Measurements from ENCODE around the gene IQCF6. TPM values are rescaled to one million over a fixed set of nuclear protein-coding genes. Genes with fewer than 3 reads are reported as not detected.
A peak's percentile ranks its signal among the peaks of the same experiment; 100 is the strongest.

Gene IQCF6
- total RNA-seq: not detected
- not detected for polyA plus RNA-seq

- DNase-seq (ENCODE audit: extremely low spot score): no peak
- WGBS: 91% methylated on average over 5 of the region's 5 CpGs
- no peaks in the 10 kb centered on the region for H3K4me1 ChIP-seq (ENCODE audit: insufficient read depth)
- no peak within 1 kb of the TSS for H3K4me3 ChIP-seq (ENCODE audit: low read depth, low read length)
- no peak within 1 kb of the TSS for H3K27ac ChIP-seq (ENCODE audit: low read depth)
- H3K36me3 ChIP-seq (ENCODE audit: insufficient read depth): no peaks in the 10 kb centered on the region
Observed at GRCh38 chr3:51779137-51779536, at the start of gene IQCF6. TSS of gene IQCF6 (minus strand) at chr3:51779237. CDS start at chr3:51779224, 13 bp downstream.

DNA sequence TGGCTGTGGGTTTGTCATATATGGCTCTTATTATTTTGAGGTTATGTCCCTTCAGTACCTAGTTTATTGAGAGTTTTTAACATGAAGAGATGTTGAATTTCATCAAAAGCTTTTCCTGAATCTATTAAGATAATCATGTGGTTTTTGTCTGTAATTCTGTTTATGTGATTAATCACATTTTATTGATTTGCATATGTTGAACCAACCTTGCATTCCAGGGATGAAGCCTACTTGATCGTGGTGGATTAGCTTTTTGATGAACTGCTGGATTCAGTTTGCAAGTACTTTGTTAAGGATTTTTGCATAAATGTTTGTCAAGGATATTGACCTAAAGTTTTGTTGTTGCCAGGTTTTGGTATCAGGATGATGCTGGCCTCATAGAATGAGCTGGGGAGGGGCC is 49.3 kb upstream of the IQCF6 start:
- no peaks in the 10 kb centered on the region for H3K36me3 ChIP-seq (ENCODE audit: insufficient read depth)
- no peak overlapping the region for H3K4me3 ChIP-seq (ENCODE audit: low read depth, low read length)
- no peak for DNase-seq (ENCODE audit: extremely low spot score)
- no peaks in the 10 kb centered on the region for H3K4me1 ChIP-seq (ENCODE audit: insufficient read depth)
- WGBS: 79% methylated on average over 1 of the region's 1 CpG
- no peak overlapping the region for H3K27ac ChIP-seq (ENCODE audit: low read depth)

- no peak for DNase-seq (ENCODE audit: extremely low spot score)
- H3K27ac ChIP-seq (ENCODE audit: low read depth): no peak overlapping the region
- 52% methylated on average over 12 of the region's 12 CpGs for WGBS
- no peaks in the 10 kb centered on the region for H3K4me1 ChIP-seq (ENCODE audit: insufficient read depth)
- no peaks in the 10 kb centered on the region for H3K36me3 ChIP-seq (ENCODE audit: insufficient read depth)
- H3K4me3 ChIP-seq (ENCODE audit: low read depth, low read length): no peak overlapping the region
Observed at GRCh38 chr3:51819709-51820406, 40.8 kb upstream of the IQCF6 start.

DNA sequence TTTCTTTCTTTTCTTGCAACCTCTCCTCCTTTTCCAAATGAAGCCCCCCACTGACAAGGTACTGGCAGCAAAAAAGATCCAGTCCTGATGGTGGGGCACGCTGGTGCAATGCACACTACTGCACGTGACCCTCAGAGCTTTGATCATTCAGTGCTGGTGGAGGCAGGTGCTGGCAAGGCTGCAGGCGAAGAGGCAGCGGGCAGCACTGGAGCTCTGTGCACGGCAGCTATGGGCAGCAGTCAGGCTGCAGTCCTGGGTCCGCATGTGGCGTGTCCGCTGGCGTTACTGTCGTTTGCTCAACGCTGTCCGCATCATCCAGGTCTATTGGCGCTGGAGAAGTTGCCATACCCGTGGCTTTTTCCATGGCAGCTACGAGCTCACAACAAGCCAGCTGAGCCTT is 40.1 kb upstream of the IQCF6 start:
- no peak overlapping the region for H3K27ac ChIP-seq (ENCODE audit: low read depth)
- no peak overlapping the region for H3K4me3 ChIP-seq (ENCODE audit: low read depth, low read length)
- H3K36me3 ChIP-seq (ENCODE audit: insufficient read depth): no peaks in the 10 kb centered on the region
- no peak for DNase-seq (ENCODE audit: extremely low spot score)
- 88% methylated on average over 15 of the region's 15 CpGs for WGBS
- no peaks in the 10 kb centered on the region for H3K4me1 ChIP-seq (ENCODE audit: insufficient read depth)

DNA sequence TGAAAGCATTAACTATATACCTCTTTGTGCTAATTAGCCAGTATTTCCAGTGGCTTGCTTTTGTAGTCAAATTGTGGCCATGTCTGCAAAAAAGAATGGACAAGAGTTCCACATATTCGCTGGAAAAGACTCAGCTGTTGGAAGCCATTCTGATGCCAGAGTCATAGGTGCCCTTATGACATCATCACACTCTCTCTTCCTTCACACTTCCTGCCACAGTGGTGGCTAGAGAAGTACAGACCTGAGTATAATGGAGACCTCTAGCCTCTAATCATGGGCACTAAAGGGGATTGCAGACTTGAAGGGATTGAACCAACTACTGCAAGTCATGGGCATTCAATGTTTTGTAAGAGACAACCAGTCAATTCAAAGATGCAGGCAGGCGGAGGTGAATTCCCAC is 38.3 kb upstream of the IQCF6 start:
- Histone ChIP-seq H3K27ac (ENCODE audit: low read depth) (no peak overlapping the region), H3K36me3 (ENCODE audit: insufficient read depth) (no peaks in the 10 kb centered on the region), H3K4me1 (ENCODE audit: insufficient read depth) (no peaks in the 10 kb centered on the region), H3K4me3 (ENCODE audit: low read depth, low read length) (no peak overlapping the region)
- 91% methylated on average over 2 of the region's 2 CpGs for WGBS
- DNase-seq (ENCODE audit: extremely low spot score): no peak

- 77% methylated on average over 2 of the region's 2 CpGs for WGBS
- no peak for DNase-seq (ENCODE audit: extremely low spot score)
- no peak overlapping the region for H3K4me3 ChIP-seq (ENCODE audit: low read depth, low read length)
- H3K4me1 ChIP-seq (ENCODE audit: insufficient read depth): no peaks in the 10 kb centered on the region
- H3K27ac ChIP-seq (ENCODE audit: low read depth): no peak overlapping the region
- H3K36me3 ChIP-seq (ENCODE audit: insufficient read depth): no peaks in the 10 kb centered on the region
Observed at GRCh38 chr3:51816723-51817122, 37.7 kb upstream of the IQCF6 start.

DNA sequence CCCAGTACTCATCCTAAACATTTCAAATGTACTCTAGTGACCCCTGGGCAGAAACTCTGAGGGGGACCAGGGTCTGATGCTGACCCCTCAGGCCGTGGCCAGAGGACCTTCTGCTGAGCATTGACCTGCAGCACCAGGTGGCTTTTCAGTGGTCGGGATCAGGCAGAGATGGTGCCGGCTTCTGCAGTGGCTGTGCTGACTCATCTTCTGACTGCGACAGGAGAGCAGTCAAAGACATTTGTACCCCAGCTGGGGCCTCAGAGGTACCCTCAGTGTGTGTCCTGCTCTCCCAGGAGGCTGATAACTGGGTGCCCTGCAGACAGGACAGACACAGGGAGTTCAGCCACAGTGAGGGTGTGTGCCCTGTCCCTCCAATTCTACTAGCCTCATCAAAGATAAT is 36.6 kb upstream of the IQCF6 start:
- no peaks in the 10 kb centered on the region for H3K36me3 ChIP-seq (ENCODE audit: insufficient read depth)

GRCh38 chr3:51814034-51814433 is 35.0 kb upstream of the IQCF6 start:
- Histone ChIP-seq H3K4me1 (ENCODE audit: insufficient read depth) (no peaks in the 10 kb centered on the region), H3K36me3 (ENCODE audit: insufficient read depth) (no peaks in the 10 kb centered on the region), H3K4me3 (ENCODE audit: low read depth, low read length) (no peak overlapping the region), H3K27ac (ENCODE audit: low read depth) (no peak overlapping the region)
- 87% methylated on average over 3 of the region's 3 CpGs for WGBS
- DNase-seq (ENCODE audit: extremely low spot score): no peak

More for the DNA sequence above, 36.6 kb upstream of the IQCF6 start:
- no peak for DNase-seq (ENCODE audit: extremely low spot score)
- no peak overlapping the region for H3K27ac ChIP-seq (ENCODE audit: low read depth)
- no peak overlapping the region for H3K4me3 ChIP-seq (ENCODE audit: low read depth, low read length)
- H3K4me1 ChIP-seq (ENCODE audit: insufficient read depth): no peaks in the 10 kb centered on the region
- 48% methylated on average over 4 of the region's 4 CpGs for WGBS

DNA sequence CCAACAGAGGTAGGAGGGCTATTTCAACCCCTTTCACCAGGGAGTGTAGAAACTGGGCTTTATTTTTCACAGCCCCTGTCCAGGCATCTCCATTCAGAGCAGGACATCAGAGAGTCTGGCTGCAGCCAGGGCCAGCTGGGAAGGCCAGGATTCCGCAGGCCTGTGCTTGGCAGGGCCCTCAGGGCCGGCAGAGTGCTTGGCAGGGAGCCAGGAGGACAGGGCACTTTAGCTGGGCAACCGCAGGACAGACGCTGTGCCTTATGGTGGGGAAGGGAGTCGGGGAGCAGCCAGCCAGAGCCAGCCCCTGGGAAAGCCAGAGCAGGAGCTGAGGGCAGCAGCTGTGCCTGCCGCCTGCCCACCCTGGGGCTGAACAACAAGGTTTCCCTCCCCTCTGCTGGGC is 34.5 kb upstream of the IQCF6 start:
- 44% methylated on average over 6 of the region's 6 CpGs for WGBS
- H3K4me1 ChIP-seq (ENCODE audit: insufficient read depth): no peaks in the 10 kb centered on the region
- H3K27ac ChIP-seq (ENCODE audit: low read depth): no peak overlapping the region
- no peak for DNase-seq (ENCODE audit: extremely low spot score)
- no peak overlapping the region for H3K4me3 ChIP-seq (ENCODE audit: low read depth, low read length)
- H3K36me3 ChIP-seq (ENCODE audit: insufficient read depth): no peaks in the 10 kb centered on the region

DNA sequence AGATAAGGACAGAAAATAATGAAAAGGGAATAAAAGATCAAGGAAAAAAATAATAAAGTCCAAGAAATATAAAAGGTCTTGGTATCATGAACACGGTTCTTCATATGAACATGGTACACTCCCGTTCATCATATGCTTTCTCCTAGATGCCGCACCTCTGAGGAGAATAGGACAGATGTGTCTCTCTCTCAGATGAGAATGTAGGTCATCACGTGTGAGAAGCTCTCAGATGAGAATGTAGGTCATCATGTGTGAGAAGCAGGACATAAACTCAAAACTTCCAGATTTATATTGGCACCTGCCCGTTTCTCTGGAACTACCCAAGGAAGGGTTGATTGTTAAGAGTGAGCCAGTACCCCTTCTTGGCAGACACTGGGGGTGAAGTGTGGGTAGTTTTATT is 29.9 kb upstream of the IQCF6 start:
- Histone ChIP-seq H3K27ac (ENCODE audit: low read depth) (no peak overlapping the region), H3K4me3 (ENCODE audit: low read depth, low read length) (no peak overlapping the region), H3K36me3 (ENCODE audit: insufficient read depth) (no peaks in the 10 kb centered on the region), H3K4me1 (ENCODE audit: insufficient read depth) (no peaks in the 10 kb centered on the region)
- WGBS: 81% methylated on average over 5 of the region's 5 CpGs
- no peak for DNase-seq (ENCODE audit: extremely low spot score)

GRCh38 chr3:51802106-51802703 is 23.2 kb upstream of the IQCF6 start:
- WGBS: 33% methylated on average over 11 of the region's 11 CpGs
- no peak for DNase-seq (ENCODE audit: extremely low spot score)

DNA sequence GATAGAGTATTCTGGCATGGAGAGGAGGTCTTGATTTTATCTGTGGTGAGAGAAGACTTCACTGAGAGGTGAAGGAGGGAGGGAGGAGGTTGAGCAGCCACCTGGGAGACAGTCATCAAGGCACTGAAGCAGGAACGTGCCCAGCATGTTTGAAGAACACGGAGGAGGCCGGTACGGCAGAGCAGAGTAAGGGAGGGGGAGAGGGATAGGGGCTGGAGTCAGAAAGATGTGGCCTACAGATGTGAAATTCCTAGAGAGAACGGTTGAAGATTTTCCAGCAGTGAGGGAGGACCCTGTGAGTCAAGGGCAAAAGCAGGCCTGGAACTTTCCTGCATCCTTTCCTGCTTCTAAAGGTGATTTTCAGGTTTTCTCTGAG is 21.7 kb upstream of the IQCF6 start:
- Histone ChIP-seq H3K27ac (ENCODE audit: low read depth) (no peak overlapping the region), H3K4me1 (ENCODE audit: insufficient read depth) (no peaks in the 10 kb centered on the region), H3K4me3 (ENCODE audit: low read depth, low read length) (no peak overlapping the region), H3K36me3 (ENCODE audit: insufficient read depth) (no peaks in the 10 kb centered on the region)
- no peak for DNase-seq (ENCODE audit: extremely low spot score)
- 54% methylated on average over 5 of the region's 5 CpGs for whole genome bisulfite sequencing

More at GRCh38 chr3:51802106-51802703, 23.2 kb upstream of the IQCF6 start:
- Histone ChIP-seq H3K27ac (ENCODE audit: low read depth) (no peak overlapping the region), H3K4me1 (ENCODE audit: insufficient read depth) (no peaks in the 10 kb centered on the region), H3K36me3 (ENCODE audit: insufficient read depth) (no peaks in the 10 kb centered on the region), H3K4me3 (ENCODE audit: low read depth, low read length) (no peak overlapping the region)

DNA sequence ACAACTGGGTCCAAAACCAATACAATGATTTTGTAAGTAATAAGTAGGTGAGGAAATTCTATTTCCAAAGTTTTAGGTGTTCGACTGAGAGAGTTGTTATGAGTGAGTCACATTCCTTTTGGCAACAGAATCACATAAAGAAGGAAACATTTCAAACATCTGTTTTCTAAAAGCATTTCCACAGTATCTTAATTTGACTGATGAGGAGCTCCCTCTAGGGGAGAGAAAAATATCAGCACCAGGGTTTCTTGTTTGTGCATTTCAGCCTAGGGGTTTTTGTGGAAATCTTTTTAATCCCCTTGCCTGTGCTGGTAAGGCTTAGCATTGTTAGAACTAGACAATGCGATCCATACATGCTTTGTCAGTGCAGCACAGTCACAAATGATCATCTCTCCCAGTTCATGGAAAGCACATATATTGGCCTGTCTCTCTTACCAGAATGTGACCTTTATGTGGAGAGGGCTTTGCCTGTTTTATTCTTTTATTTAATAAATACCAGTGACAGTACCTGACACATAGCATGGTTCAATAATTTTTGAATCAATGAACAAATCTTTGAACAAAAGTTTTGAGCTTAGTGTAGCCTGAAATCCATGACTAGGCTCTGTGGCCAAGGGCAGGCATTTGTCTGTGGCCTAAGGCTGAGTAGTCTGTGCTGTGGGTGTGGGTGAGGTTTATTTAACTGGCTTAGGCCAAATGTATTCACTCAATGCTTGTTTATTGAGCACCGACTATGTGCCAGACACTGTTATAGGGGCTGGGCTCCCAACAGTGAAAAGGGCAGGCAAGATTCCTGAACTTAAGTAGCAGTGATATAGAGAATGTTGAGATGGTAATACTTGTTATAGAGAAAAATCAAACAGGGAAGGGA is 21.1 kb upstream of the IQCF6 start:
- H3K4me1 ChIP-seq (ENCODE audit: insufficient read depth): no peaks in the 10 kb centered on the region
- peak; percentile 37 for DNase-seq (ENCODE audit: extremely low spot score)
- H3K27ac ChIP-seq (ENCODE audit: low read depth): no peak overlapping the region
- no peaks in the 10 kb centered on the region for H3K36me3 ChIP-seq (ENCODE audit: insufficient read depth)
- H3K4me3 ChIP-seq (ENCODE audit: low read depth, low read length): no peak overlapping the region
- WGBS: 18% methylated on average over 3 of the region's 3 CpGs

All from urinary bladder (tissue), 4 donors.